ENCODE results near the gene PPTC7.

DNA sequence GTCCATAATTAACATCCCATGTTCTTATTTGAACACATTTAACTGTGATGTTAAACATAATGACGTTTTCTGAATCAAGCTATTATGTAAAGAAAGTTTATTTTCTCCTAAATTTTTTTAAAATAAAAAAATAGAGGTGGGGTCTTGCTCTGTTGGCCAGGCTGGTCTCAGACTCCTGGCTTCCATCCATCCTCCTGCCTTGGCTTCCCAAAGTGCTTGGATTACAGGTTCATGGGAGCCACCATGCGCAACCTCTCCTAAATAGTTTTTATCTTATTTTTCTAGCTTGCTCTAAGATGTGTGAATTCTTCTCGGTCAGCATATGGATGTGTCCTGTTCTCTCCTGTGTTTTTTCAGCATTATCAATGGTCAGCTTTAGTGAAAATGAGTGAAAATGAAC is 77.8 kb downstream of the PPTC7 start:
- TF ChIP-seq, protein P1, sequence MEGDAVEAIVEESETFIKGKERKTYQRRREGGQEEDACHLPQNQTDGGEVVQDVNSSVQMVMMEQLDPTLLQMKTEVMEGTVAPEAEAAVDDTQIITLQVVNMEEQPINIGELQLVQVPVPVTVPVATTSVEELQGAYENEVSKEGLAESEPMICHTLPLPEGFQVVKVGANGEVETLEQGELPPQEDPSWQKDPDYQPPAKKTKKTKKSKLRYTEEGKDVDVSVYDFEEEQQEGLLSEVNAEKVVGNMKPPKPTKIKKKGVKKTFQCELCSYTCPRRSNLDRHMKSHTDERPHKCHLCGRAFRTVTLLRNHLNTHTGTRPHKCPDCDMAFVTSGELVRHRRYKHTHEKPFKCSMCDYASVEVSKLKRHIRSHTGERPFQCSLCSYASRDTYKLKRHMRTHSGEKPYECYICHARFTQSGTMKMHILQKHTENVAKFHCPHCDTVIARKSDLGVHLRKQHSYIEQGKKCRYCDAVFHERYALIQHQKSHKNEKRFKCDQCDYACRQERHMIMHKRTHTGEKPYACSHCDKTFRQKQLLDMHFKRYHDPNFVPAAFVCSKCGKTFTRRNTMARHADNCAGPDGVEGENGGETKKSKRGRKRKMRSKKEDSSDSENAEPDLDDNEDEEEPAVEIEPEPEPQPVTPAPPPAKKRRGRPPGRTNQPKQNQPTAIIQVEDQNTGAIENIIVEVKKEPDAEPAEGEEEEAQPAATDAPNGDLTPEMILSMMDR (IDR thresholded peaks at IDR 0.05) = no peak
- no peak for TF ChIP-seq POLR2A (IDR thresholded peaks at IDR 0.05)
